HG03469 (cell line): ENCODE data around the gene MAPK8IP3.

Experiments used
- ATAC-seq: cut with Tn5 transposase; IDR thresholded peaks from one replicate; pipeline ENCODE4 v1.9.1; 2021; ENCODE audit warnings: mild to moderate bottlenecking, moderate library complexity, moderate number of reproducible peaks; ENCODE audit not compliant: unreplicated experiment

Gene MAPK8IP3

GRCh38 chr16:1758923-1759322 lies 52.9 kb downstream of the MAPK8IP3 start:
- no peak for ATAC-seq

GRCh38 chr16:1759511-1759910 lies 53.5 kb downstream of the MAPK8IP3 start:
- ATAC-seq: no peak

- ATAC-seq: no peak
Observed at GRCh38 chr16:1760911-1761310, 54.9 kb downstream of the MAPK8IP3 start.

DNA sequence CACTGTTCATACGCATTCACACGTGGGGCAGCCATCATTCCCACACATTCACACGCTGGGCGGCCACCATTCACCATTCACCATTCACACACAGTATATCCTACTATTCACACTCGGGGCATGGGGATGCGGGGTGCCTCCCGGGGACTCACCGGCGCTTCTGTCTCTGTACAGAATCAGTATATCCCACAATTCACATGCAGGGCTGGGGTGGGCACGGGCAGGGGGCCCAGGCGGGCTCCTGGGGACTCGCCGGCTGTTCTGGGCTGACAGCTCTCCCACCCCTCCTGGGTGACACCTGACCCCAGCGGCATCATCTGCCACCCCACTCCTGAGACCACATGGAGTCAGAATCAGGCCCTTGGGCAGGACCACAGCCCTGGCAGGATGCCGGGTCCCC lies 55.8 kb downstream of the MAPK8IP3 start:
- no peak for ATAC-seq

- ATAC-seq: no peak
Observed at GRCh38 chr16:1762196-1762878, 56.3 kb downstream of the MAPK8IP3 start.

DNA sequence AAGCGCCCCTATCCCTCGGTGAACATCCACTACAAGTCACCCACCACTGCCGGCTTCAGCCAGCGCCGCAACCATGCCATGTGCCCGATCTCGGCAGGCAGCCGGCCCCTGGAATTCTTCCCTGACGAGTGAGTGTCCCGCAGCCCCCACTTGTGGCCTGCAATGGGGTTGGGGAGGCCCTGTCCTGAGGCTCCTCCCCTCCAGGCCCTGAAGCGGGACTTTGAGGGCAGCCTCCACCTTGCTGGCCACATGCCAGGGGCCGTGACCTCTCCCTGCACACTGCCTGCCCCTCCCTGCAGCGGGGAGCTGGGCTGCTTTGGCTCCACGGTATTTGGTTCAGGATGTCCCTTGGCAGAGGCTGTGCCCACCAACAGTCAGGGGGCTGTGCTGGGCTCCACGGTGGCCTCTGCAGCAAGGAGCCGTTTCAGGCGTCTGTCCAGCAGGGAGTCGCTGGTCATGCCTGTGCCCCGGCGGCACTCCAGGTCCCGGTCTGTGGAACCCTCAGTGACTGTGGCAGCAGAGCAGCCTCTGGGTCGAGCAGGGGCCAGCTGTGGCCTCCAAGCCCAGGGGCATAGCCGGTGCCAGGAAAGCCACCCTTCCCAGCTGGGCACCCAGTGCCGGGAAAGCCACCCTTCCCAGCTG lies 57.0 kb downstream of the MAPK8IP3 start:
- ATAC-seq: no peak

DNA sequence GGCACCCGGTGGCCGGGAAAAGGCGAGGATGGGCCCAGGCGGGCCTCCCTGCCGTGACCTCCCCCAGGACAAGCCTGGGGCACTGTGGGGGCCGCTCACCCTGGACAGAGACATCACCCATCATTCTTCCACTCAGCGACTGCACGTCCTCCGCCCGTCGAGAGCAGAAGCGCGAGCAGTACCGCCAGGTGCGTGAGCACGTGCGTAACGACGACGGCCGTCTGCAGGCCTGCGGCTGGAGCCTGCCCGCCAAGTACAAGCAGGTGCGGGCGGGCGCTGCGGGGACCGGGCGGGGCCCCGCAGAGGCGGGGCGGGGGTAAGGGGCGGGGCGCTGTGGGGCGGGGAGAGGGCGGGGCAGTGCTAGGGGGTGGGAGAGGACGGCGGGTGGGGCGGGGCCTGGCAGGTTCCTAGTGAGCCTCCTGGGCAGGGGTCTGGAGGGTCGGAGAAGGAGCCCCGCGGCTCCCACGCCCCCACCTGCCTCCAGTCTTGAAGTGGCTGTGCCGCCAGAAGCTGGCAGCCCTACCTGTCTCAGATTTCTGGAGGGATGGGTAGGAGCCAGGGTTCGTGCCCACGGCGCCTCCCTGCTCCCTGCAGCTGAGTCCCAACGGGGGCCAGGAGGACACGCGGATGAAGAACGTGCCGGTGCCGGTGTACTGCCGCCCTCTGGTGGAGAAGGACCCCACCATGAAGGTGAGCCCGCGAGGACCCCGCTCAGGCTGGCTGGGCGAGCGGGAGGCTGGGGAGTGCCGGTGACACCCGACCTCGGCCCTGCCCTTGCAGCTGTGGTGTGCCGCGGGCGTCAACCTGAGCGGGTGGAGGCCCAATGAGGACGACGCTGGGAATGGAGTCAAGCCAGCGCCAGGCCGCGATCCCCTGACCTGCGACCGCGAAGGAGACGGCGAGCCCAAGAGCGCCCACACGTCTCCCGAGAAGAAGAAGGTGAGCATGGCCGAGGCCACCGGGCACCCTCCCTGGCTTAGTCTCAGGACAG lies 57.8 kb downstream of the MAPK8IP3 start:
- ATAC-seq: no peak

DNA sequence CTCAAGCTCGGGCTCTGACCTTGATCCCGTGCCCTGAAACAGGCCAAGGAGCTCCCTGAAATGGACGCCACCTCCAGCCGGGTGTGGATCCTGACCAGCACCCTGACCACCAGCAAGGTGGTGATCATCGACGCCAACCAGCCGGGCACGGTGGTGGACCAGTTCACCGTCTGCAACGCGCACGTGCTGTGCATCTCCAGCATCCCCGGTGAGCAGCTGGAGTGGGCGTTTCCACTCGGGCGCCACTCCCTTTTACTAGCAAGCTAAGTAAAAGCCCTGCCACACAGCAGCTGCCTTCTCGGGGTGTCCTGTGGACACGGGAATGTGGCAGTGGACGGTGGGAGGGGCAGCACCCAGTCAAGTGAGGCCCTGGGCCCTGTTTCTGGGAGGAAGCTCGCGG lies 59.0 kb downstream of the MAPK8IP3 start:
- no peak for ATAC-seq

DNA sequence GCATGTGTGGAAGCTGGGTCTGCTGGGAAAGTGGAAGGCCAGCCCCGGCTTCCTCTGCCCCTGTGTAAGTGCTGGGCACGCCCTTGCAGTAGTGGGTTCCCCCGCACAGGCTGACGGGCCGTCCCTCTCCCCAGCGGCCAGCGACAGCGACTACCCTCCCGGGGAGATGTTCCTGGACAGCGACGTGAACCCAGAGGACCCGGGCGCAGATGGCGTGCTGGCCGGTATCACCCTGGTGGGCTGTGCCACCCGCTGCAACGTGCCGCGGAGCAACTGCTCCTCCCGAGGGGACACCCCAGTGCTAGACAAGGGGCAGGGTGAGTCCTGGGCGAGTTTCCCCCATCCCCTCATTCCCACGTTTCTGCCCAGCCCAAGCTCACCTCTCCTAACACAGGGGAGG lies 59.8 kb downstream of the MAPK8IP3 start:
- no peak for ATAC-seq

DNA sequence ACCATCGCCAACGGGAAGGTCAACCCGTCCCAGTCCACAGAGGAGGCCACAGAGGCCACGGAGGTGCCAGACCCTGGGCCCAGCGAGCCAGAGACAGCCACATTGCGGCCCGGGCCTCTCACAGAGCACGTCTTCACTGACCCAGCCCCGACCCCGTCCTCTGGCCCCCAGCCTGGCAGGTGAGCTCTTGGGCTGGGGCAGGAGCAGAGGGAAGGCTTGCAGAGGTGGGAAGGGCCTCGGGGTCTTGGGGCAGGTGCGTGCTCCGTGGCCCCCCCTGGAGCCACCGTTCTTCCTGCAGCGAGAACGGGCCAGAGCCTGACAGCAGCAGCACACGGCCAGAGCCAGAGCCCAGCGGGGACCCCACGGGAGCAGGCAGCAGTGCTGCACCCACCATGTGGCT lies 60.2 kb downstream of the MAPK8IP3 start:
- ATAC-seq: no peak

DNA sequence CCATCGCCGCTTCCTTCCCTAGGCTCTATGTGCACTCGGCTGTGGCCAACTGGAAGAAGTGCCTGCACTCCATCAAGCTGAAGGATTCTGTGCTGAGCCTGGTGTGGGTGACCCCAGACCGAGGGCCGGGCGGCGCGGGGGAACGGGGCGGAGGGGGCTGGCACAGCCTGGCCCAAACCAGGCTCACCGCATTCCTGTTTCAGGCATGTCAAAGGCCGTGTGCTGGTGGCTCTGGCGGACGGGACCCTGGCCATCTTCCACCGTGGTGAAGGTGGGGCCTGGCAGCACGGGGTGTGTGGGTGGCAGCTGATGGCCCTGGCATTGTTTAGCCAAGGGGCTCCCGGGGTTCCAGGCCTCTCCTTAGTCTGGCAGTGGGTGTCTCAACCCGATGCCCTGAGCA lies 60.7 kb downstream of the MAPK8IP3 start:
- no peak for ATAC-seq

GRCh38 chr16:1767116-1767994 lies 61.4 kb downstream of the MAPK8IP3 start:
- no peak for ATAC-seq

DNA sequence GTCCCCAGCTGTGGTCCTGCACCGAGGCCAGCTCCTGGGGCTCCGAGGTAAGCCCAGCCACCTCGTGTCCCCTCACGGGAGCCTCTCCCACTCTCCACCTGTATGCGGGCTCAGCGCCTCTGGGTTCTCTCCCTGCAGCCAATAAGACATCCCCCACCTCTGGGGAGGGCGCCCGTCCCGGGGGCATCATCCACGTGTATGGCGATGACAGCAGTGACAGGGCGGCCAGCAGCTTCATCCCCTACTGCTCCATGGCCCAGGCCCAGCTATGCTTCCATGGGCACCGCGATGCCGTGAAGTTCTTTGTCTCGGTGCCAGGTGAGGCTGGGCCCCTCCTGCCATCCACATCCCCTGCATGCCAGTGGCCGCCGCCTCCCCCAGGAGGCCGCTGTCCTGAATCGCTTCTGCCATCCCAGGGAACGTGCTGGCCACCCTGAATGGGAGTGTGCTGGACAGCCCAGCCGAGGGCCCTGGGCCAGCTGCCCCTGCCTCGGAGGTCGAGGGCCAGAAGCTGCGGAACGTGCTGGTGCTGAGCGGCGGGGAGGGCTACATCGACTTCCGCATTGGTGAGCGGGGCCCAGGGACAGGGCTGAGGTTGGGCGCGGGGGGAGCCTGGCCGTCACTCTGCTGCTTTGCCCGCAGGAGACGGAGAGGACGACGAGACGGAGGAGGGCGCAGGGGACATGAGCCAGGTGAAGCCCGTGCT lies 62.2 kb downstream of the MAPK8IP3 start:
- no peak for ATAC-seq

GRCh38 chr16:1768767-1769401 lies 62.9 kb downstream of the MAPK8IP3 start:
- no peak for ATAC-seq

GRCh38 chr16:1769402-1770300 lies 63.7 kb downstream of the MAPK8IP3 start:
- no peak for ATAC-seq

GRCh38 chr16:1770328-1771187 lies 64.6 kb downstream of the MAPK8IP3 start:
- ATAC-seq: no peak

DNA sequence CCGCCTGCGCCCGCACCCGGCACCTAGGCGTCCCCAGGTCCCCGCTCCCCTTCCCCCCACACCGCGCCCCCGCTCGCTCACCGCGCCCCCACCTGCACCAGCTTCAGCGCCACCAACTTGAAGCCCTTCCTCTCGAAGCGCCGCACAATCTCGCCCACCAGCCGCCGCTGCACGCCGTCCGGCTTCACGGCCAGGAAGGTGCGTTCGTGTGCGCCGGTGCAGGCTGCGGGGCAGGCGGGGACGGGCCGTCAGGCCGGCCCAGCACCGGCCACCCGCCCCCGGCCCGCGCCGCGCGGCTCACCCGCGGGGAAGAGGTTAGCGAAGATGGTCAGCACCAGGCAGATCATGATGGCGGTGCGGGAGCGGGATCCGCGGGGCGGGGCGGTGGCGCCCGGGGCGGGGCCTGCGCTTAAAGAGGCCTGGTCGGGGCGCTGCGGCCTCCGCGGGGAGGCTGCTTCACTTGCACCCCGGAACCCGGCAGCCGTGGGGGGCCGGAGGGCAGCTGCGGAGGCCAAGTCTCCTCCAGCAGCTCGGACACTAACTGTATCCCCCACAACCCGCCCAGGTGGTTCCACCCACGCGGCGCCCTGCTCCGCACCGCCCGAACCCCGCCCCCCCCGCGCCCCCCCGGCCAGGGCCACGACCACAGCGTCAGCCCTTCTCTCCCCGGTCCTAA lies 65.3 kb downstream of the MAPK8IP3 start, which contains the start of gene NME3:
Gene NME3 (minus strand): TSS at position 356 of the 676 bp plus-strand sequence. CDS start 9 bp downstream, at position 347.
- ATAC-seq: no peak
